HG03469 (cell line): ENCODE measurements around the gene SV2A.
"Not testable (repeated sequence)": the region's sequence is repeated elsewhere in the genome, so short reads cannot be mapped to it uniquely, and the experiment has no call there.

Experiments
- ATAC-seq: cut with Tn5 transposase; IDR thresholded peaks from one replicate; pipeline ENCODE4 v1.9.1; 2021; ENCODE audit warnings: mild to moderate bottlenecking, moderate library complexity, moderate number of reproducible peaks; ENCODE audit not compliant: unreplicated experiment

SV2A gene

GRCh38 chr1:149917571-149918144 lies at the start of gene SV2A:
Gene SV2A (minus strand): TSS chr1:149917844. CDS start chr1:149913840, 4,004 bp downstream.
- no peak for ATAC-seq

GRCh38 chr1:149967041-149967440 lies 49.4 kb upstream of the SV2A start:
- no peak for ATAC-seq

GRCh38 chr1:149966405-149966804 lies 48.8 kb upstream of the SV2A start:
- ATAC-seq: no peak

GRCh38 chr1:149965440-149965839 lies 47.8 kb upstream of the SV2A start:
- ATAC-seq: no peak

- no peak for ATAC-seq
Observed at GRCh38 chr1:149963358-149963757, 45.7 kb upstream of the SV2A start.

- no peak for ATAC-seq
Observed at GRCh38 chr1:149962736-149963135, 45.1 kb upstream of the SV2A start.

- no peak for ATAC-seq
Observed at GRCh38 chr1:149962039-149962647, 44.5 kb upstream of the SV2A start.

- not testable (repeated sequence) for ATAC-seq
Observed at GRCh38 chr1:149957548-149957947, 39.9 kb upstream of the SV2A start.

- ATAC-seq: no peak
Observed at GRCh38 chr1:149949911-149950310, 32.3 kb upstream of the SV2A start.

GRCh38 chr1:149945206-149945605 lies 27.6 kb upstream of the SV2A start:
- no peak for ATAC-seq

- no peak for ATAC-seq
Observed at GRCh38 chr1:149942885-149943284, 25.2 kb upstream of the SV2A start.

GRCh38 chr1:149942207-149942606 lies 24.6 kb upstream of the SV2A start:
- no peak for ATAC-seq

GRCh38 chr1:149940427-149940826 lies 22.8 kb upstream of the SV2A start:
- no peak for ATAC-seq

- ATAC-seq: not testable (repeated sequence)
Observed at GRCh38 chr1:149938668-149939003, 21.0 kb upstream of the SV2A start.

GRCh38 chr1:149937759-149938158 lies 20.1 kb upstream of the SV2A start:
- ATAC-seq: no peak

- no peak for ATAC-seq
Observed at GRCh38 chr1:149936992-149937705, 19.5 kb upstream of the SV2A start.

- no peak for ATAC-seq
Observed at GRCh38 chr1:149936170-149936991, 18.7 kb upstream of the SV2A start, which contains the start of gene MTMR11. Gene MTMR11 (minus strand): TSS chr1:149936879. CDS start chr1:149936647, 232 bp downstream.

GRCh38 chr1:149934356-149934755 lies 16.7 kb upstream of the SV2A start:
- ATAC-seq: no peak

GRCh38 chr1:149933208-149933607 lies 15.6 kb upstream of the SV2A start:
- ATAC-seq: no peak

- no peak for ATAC-seq
Observed at GRCh38 chr1:149932474-149932873, 14.8 kb upstream of the SV2A start.

GRCh38 chr1:149931212-149931790 lies 13.7 kb upstream of the SV2A start:
- no peak for ATAC-seq
